Measurements from ENCODE around the gene STS.
"Not testable (repeated sequence)": the region's sequence is repeated elsewhere in the genome, so short reads cannot be mapped to it uniquely, and the experiment has no call there.

Gene STS

DNA sequence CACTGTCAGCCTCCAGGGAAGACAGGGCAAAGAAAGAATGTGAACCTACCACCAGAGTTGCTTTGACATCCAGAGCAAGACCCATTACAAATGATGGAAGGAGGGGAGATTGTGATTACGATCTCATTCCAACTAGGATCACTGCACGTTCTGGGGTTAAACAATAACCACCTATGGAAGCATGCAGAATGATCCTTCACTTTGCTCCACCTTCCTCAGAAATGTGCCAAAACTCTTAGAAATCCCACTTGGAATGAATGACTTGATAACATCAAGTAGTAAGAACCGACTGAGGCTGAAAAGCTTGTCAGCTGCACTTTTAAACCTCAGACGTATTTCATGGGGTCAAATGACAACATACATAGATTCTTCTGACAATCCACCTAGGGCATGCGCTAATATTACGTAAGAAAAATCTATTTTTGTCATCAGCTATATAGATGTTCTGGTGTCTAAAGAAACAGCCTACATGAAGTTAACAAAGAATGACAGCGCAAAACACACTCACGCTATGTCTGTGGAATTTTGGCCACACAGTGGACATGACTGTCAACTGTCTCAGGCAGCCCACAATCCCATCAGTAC lies 3.5 kb upstream of the STS start:
- DNase-seq: no peak

DNA sequence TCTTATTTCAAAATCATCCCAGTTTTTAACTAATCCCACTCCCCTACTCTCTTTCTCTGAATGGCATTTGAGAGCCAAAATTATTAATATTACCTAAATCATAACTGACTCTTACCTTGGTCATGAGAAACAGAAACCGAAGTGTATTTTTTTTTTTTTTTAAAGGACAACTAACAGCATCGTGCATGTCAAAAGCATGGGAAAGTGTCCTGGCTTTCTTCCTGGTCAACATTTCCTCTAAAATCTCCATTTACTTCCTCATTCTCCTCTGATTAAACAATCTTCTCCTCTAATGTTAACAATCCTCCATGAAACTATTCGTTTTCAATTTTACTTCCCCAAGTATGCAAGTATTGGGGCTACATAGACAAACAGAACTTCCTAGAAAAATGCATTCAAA lies 2.1 kb upstream of the STS start:
- DNase-seq: no peak

DNA sequence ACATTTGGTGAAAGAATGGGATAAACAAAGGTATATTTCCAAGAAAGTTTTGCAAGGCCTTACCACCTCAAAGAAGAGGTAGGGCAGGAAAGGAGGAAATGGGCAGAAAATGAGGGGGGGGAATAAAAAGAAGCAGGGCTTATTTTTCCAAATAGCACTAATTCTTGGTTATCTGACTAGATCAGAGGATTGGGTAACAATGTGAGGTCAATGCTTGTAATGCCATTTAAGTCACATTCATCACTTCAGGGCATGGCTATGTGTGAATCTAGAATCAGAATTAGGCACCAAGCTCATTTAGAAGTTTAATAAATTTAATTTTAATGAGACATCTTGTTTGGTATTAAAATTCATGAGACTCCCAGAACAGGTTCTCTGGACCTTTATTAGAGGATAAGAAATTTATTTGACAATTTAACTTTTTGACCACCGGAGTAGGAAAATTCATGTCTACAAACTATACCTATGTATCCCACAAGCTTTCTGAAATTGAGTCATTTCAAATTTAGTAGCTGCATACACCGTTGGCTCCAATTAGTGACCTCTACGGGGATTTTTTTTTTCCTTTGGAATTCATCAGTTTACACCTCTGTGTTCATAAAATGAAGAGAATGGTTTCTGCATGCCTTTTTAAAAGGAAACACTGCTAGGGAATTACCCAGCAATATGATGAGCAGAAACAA lies 1.4 kb upstream of the STS start:
- DNase-seq: no peak

DNA sequence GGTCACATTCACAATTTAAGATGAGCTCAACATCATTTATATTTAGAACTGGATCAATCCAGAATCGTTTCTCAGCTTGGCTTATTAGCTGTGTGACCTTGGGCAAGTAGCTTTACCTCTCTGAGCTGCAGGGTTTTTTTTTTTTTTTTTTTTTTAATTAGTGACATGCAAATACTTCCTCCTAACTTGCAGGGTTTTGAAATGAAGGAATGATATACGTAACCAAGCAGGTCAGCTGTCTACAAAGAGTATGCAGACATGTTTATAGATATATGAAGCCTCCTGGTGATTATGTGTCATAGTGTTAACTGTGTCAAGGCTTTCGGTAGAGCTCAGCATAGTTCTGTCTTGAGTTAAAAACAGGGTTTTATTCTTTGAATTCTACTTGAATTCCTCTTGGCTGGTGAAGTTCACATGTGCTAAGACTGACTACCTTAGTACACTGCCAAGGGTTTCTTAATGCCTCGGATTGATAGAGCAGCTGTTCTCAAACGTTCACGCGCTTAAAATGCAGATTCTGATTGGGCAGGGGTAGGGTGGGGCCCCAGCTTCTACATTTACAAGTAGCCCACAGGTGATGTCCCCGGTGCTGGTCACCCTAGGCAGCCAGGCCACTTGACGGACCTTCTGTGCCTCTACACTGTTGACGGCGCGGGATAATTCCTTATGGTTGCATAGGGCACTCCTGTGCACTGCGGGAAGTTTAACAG lies 654 bp upstream of the STS start:
- DNase-seq: no peak

DNA sequence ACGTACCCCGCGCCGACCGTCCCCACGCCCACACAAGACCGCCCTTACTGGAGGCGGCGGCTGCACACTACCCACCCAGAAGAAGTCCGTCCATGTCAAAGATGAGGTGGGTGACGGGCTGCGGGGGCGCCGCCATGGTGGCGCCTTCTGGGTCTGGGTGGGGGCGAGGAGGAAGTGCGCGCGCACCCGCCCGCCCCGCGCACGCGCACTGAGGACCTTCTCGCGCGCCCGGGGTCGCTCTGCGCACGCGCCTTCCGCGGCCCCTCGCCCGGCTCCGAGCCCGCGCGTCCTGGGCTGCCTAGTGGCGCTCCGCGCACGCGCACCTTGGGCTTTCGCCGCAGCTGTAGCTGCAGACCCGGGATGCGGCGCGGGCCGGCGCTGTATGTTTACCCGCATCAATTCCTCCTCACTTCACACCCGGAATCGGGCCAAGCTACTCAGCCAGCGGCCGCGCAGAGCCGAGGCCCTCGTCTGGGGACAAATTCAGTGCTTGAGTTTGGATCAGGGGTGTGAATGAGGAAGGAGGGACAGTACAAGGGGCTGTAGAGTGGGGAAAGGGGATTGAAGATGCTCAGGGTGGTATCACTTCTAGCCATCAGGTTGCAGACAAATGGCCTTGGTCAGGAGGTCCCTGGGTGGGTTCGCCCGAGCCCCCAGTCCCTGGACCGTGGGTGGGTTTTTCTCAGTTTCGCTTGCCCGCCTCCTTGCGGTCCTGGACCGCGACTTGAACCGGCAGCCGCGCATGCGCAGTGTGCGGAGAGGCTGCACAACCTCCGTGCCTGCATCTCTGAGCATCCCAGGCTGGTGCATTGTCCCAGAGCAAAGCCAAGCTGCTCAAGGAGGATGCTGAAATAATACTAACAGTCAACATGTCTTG lies 704 bp downstream of the STS start, which contains the start of gene PUDP:
TSS of gene PUDP (minus strand) at position 176 of the 877 bp plus-strand sequence. CDS start at position 136, 40 bp downstream.
- DNase-seq: peak; percentile 89

DNA sequence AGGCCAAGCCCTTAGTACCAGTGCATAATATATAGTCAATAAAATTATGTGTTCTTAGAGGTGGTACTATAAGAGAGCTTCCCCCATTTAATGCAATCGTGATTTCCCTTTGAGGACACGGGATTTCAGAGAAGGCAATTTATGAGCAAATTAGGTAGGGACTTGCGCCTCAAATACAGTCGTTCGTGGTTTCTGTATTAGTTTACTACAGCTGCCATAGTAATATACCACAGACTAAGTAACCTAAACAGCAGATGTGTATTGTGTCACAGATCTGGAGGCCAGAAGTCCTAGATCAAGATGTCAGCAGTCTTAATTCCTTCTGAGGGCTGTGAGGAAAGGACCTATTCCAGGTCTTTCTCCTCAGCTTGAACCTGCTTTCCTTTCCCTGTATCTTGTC lies 1.9 kb downstream of the STS start:
- no peak for DNase-seq

DNA sequence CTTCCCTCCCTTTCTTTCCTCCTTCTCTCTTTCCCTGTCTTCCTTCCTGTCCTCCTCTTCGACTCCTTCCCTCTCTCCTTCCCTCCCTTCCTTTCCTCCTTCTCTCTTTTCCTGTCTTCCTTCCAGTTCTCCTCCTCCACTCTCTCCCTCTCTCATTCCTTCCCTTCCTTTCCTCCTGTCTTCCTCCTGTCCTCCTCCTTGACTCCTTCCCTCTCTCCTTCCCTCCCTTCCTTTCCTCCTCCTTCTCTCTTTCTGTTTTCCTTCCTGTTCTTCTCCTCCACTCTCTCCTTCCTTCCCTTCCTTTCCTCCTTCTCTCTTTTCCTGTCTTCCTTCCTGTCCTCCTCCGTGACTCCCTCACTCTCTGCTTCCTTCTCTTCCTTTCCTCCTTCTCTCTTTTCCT lies 5.7 kb downstream of the STS start:
- DNase-seq: no peak

DNA sequence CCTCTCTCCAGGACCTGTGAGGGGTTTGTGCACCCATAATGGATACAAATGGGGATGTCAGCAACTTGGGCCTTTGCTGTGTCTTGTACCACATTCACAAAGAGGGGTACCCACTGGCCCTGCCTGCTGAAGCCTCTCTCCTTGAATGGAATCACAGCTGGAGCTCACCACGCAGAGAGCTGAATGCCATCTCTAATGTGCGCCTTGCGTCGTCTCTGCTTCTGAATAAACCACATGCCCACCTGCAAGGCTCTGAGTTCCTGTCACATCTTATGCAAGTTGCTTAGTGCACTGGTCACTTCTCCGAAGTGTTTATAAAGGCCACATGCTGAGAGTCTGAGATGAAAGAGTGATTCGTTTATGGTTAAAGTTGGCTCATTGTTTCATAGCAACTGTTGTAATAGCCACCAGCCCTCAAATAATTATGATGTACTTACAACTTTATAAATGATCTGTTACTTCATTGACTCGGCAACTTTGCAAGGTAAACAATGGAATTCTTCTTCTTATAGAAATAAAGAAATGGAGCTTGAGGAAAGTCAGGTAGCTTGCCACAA lies 6.6 kb downstream of the STS start:
- DNase-seq: no peak

DNA sequence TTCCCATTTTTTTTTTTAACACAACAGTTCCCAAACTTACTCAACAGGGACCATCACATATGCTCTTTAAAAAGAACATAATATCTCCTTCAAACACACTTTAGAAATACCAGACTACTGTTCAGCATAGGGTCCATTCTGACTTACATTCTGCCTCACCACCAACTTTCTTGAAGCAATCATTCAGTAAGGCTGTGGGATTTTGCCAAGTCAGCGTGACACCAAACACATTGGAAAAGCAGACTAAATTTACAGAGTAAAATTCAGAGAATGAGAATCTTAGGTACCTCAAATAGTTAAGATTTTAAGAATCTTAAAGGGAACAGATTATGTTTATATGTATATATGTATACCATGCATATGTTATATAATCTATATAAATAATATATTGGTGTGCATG lies 7.7 kb downstream of the STS start:
- no peak for DNase-seq

DNA sequence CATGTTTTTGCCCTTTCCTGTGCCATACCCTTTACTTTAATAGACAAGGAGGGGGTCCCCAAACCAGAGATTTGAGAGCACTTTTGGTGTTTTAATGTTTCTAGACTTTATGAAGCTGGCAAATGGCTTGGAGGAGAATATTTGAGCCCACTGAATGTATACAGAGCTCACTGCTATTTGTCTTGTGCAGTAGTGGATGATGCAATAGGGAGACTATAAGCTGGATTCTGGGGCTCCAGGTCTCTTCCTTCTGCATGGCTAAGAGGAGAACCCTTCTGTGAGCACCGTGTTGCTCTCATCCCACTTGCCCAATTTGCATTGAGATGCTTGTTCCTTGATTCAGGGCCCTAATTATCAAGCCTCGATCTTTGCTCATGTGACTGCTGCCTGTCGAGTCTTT lies 9.4 kb downstream of the STS start:
- DNase-seq: no peak

DNA sequence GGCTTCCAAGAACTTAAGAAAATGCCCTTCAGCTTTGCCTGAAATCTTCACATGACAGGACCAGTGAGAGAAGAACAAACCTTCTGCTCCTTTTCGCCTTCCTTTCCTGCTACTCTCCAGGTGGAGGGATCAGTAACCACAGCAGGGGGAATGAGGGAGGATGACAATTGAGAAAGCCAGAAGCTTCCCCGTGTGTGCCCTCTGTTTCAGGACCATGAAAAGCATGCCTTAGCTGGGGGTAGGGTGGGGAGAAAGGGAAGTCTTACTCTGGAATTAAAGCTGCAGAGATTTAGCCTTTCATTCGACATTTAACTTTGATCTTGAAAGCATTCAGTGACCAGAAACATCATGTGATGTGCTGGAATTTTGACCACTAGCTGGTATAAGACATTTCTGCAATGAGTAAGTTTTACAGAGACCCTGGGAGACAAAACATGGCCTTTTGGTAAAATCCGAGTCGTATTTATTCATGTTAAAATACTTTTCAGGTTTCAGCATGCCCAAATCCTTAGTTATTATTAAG lies 11.0 kb downstream of the STS start:
- DNase-seq: no peak

DNA sequence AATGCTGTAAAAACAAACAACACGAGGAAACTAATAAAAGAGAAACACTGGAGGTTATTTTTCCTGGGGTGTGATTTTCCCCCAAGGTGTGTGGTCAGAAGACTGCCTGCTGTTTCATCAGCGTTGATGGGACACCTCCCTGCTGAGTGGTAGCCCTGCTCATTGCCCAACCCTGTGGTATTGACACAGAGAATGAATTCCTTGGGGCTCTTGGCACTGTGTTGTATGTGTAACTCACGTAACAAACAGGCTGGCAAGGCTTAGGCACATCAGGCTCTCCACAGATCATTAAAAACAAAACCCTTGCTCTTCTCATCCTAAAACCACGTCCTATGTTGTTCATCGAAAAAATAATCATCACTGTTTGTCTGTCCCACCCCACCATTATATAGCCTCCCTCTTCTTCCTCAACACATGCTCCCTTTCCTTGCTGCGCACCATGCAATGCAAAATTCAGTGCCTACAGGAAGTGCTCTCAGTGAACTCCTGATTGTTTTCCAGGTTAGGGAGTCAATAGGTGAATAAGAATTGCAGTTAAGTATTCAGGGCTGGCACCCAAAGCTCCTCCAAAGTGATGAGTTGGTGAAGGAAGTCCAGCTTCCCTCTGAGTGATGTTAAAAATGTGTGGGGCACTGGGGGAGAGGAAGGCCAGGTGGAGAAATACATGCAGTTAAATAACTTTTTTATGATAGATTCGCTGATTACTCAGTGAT lies 11.8 kb downstream of the STS start:
- no peak for DNase-seq

DNA sequence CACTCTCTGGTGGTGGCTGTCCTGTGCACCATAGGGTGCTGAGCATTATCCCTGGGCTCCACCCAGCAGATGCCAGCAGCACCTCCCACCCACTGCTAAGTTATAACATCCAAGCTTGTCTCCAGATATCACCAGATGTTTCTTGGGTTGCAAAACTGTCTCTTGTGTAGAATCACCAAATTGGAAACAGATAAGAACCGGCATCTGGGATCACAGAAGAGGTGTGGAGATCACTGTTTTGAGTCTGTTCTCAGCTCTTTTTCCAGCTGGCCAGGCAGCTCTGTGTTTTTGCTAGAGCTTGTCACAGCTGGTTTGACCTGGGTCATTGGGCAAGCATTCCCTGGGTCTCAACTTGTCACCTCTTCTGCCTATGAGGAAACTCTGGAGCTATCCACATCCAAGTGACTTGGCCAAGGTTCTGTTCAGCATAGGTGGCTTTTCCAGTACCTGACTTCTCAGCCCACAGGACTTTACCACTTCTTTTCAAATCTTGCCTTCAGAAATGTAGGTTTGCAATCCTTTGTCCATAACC lies 15.7 kb downstream of the STS start:
- no peak for DNase-seq

DNA sequence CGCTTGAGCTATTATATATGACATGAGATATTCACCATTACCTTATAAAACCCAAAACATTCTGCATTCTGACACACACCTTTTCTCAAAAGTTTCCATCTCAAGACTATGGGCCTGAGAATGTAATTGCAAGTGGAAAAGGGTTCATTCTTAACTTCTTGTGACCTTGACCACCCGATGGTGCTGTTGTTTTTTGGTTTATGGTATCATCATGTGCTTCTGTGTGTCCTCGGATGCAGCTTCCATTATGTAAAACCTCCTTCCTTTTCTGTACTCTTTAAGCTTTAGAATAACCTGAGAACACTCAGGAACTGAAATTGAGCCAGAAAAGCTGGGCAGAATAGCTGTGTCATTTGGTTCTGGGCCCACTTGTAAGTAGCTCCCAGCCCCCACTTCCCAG lies 16.7 kb downstream of the STS start:
- no peak for DNase-seq

DNA sequence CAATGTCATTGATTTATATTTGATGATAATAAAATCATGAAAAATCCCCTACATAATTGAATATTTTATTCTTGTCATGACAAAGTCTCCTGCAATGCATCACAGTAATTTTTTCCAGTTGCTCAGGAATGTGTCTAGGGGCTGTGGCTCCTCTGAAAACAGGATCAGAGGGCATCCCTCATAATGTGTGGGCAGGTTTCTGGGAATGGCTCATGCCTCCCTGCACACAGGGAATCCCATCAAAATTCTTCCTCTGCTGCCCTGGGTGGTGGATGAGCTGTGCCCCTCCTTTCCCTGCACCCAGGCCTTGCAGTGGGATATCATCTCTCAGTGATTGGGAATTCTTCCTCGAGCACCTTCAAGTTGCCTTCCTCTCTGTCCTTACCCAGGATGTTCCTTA lies 20.9 kb downstream of the STS start:
- DNase-seq: no peak

DNA sequence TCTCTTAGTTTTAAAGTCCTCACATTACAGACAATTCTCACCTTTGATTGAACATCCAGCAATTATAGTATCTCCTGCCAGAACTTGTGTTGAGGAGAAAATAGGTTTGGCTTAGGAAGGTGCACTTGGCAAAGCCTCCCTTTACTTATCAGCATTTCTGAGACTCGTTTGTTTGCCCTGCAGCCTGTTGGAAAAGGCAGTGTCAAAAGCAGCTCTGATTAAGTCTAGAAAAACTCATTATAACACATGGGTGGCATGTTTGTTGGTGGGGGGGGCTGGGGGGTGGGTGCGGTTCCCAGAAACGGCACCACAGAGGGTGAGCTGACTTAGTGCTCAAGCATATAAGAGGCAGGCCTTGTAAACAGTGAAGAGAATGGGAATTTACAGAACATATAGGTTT lies 22.1 kb downstream of the STS start:
- no peak for DNase-seq

DNA sequence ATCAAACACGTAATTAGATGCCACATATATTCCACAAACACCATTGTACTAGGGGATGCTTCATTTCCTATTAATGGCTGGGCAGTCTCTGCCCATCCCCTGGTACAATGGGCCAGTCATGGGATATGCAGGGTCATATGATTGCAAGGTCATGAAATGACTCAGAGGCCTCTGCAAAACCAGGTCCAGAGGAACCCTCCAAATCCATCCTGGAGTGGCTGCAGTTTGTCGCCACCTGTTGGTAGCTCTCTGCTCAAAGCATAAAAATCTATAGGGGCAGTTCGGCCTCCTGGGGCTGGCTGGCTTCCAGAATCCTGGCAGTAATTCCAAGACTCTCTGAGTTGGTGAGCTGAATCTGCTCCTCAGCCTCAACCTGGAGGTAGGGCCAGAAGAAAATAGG lies 23.4 kb downstream of the STS start:
- DNase-seq: peak; percentile 44

DNA sequence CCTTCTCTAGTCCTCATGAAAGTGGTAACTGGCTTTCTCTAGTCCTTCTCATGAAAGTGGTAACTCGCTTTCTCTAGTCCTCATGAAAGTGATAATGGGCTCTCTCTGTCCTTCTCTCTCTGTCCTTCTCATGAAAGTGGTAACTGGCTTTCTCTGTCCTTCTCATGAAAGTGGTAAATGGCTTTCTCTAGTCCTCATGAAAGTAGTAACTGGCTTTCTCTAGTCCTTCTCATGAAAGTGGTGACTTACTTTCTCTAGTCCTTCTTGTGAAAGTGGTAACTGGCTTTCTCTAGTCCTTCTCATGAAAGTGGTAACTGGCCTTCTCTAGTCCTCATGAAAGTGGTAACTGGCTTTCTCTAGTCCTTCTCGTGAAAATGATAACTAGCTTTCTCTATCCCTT lies 31.3 kb downstream of the STS start:
- DNase-seq: not testable (repeated sequence)

DNA sequence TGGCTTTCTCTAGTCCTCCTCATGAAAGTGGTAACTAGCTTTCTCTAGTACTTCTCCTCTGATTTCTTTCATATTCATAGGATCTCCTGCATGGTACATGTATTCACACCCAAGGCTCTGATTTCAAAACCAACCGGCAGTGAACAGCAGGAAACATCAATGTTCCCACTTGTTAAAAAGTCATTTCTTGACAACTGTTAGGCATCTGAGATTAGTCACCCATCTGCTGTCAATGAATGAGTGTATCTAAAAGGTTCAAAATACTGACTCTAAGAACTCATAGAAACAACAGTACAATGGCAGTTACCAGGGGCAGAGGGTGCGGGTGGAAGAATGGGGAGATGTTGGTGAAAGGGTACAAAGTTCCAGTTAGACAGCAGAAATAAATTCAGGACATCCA lies 31.9 kb downstream of the STS start:
- DNase-seq: no peak

DNA sequence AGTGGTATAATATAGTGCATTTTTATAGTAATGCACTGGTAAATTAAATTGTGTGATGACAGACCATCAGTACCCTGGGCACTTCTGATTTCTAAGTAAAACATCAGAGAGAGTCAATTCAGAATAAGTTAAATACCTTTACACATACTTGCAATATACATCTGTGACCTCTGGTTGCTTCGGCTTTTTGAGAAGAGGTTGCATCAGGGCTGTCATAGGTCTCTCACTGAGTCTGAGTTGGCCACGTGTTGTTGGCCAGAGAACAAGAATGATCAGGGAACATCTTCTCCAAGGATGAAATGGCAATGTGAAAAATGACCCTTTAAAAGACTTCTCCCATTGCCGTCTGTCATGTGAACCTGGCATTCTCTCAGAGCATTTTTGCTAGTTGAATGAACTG lies 37.3 kb downstream of the STS start:
- no peak for DNase-seq

DNA sequence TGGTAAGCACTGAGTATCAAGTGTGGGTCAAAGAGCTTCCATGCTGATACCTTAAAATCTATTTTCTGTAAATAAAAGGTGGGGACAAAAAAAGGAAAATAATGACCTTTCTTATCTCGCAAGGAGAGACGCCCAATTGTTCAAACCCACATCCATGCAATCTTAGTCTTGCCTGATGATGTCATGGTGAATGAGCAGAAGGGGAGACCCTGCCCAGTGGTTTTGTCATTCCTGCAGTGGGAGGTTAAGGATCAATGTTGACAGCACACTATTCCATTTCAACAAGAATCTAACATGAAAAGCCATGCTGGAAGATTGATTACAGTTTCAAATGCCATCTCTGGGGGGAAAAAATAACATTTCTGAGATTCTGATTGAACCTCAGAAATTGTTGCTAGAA lies 41.2 kb downstream of the STS start:
- no peak for DNase-seq

DNA sequence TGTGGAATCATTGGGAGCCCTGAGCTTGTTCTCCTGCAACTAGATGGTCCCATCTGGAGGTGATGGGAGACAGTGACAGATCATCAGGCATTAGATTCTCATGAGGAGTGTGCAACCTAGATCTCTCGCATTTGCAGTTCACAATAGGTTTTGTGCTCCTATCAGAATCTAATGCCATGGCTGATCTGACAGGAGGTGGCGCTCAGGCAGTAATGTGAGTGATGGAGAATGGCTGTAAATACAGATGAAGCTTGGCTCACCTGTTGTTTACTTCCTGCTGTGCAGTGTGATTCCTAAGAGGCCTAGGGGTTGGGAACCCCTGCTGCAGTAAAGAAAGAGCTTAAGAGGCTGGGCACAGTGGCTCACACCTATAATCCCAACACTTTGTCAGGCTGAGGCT lies 42.6 kb downstream of the STS start:
- DNase-seq: no peak
